Thymus (tissue), 11 donors: ENCODE data around the gene B4GALT6. TPM values are rescaled to one million over a fixed set of nuclear protein-coding genes. Genes with fewer than 3 reads are reported as not detected.

Source experiments
- DNase-seq, 9 donors: peaks; one replicate each; pipeline ENCODE4 v3.0.0-alpha.2; 2013; ENCODE audit warnings: low spot score in 9 of 9, low read depth in 6 of 9, missing footprints in 1 of 9
- H3K27ac ChIP-seq, 2 donors: one replicate each; pipeline ENCODE4 v1.5.1; 2013; ENCODE audit warnings: control low read depth in 1 of 2, low read depth in 1 of 2, low read length in 1 of 2, mild to moderate bottlenecking in 1 of 2, moderate library complexity in 1 of 2
- H3K27me3 ChIP-seq, 2 donors: one replicate each; pipeline ENCODE4 v1.5.1; 2013; ENCODE audit warnings: low read length in 1 of 2; ENCODE audit not compliant: control insufficient read depth in 2 of 2, insufficient read depth in 1 of 2
- H3K36me3 ChIP-seq, 2 donors: one replicate each; pipeline ENCODE4 v1.5.1; 2013; ENCODE audit warnings: low read length in 1 of 2, mild to moderate bottlenecking in 1 of 2, moderate library complexity in 1 of 2; ENCODE audit not compliant: control insufficient read depth in 2 of 2, insufficient read depth in 2 of 2
- H3K4me1 ChIP-seq, 2 donors: one replicate each; pipeline ENCODE4 v1.5.1; 2013; ENCODE audit warnings: low read length in 2 of 2; ENCODE audit not compliant: control insufficient read depth in 2 of 2, insufficient read depth in 2 of 2
- H3K4me3 ChIP-seq, 2 donors: one replicate each; pipeline ENCODE4 v1.5.1; 2013; ENCODE audit warnings: low read length in 2 of 2, control low read depth in 1 of 2, mild to moderate bottlenecking in 1 of 2
- H3K9me3 ChIP-seq, 2 donors: one replicate each; pipeline ENCODE4 v1.5.1; 2013; ENCODE audit warnings: low read length in 1 of 2, mild to moderate bottlenecking in 1 of 2; ENCODE audit not compliant: control insufficient read depth in 2 of 2, insufficient read depth in 1 of 2
- WGBS: extraction: QIAGEN DNeasy Blood & Tissue Kit; methylation state at CpG from one replicate; pipeline ENCODE4 v1.1.7; 2013; 5-methylcytosine and 5-hydroxymethylcytosine counted together
- polyA plus RNA-seq: library from polyadenylated mRNA; stranded (reverse); fragments of 200-250 nt; gene quantifications from one replicate; pipeline ENCODE4 v1.2.3, GENCODE V29; 2013
- total RNA-seq: library from RNA; stranded (reverse); fragments of 120-200 nt; gene quantifications from one replicate; pipeline ENCODE4 v1.2.4, GENCODE V29; 2013
- donor health status: healthy.

Gene B4GALT6
- total and polyA plus RNA-seq, 2 donors = 6.6 to 9.5 TPM

- no peak for DNase-seq
- Histone ChIP-seq H3K4me1 (peaks cover 0 to 3% of the 10 kb centered on the region in 2 donors), H3K27ac (no peak overlapping the region), H3K36me3 (no peaks in the 10 kb centered on the region), H3K4me3 (no peak overlapping the region), H3K9me3 (no peaks in the 10 kb centered on the region), H3K27me3 (no peaks in the 10 kb centered on the region)
- 100% methylated on average over 1 of the region's 1 CpG for WGBS
Observed at GRCh38 chr18:31671951-31672350, 12.4 kb downstream of the B4GALT6 start.

GRCh38 chr18:31669541-31669940 lies 14.8 kb downstream of the B4GALT6 start:
- Histone ChIP-seq H3K4me1 (peaks cover 0 to 3% of the 10 kb centered on the region in 2 donors), H3K4me3 (no peak overlapping the region), H3K27me3 (no peaks in the 10 kb centered on the region), H3K36me3 (no peaks in the 10 kb centered on the region), H3K27ac (no peak overlapping the region), H3K9me3 (no peaks in the 10 kb centered on the region)
- DNase-seq = no peak
- 94% methylated on average over 2 of the region's 2 CpGs for WGBS

- Histone ChIP-seq H3K27me3 (no peaks in the 10 kb centered on the region), H3K4me1 (no peaks in the 10 kb centered on the region), H3K27ac (no peak overlapping the region), H3K9me3 (no peaks in the 10 kb centered on the region), H3K36me3 (no peaks in the 10 kb centered on the region), H3K4me3 (no peak overlapping the region)
- WGBS = 71% methylated on average over 1 of the region's 1 CpG
- DNase-seq = no peak
Observed at GRCh38 chr18:31667185-31667584, 17.2 kb downstream of the B4GALT6 start.

- Histone ChIP-seq H3K27me3 (no peaks in the 10 kb centered on the region), H3K27ac (no peak overlapping the region), H3K4me1 (no peaks in the 10 kb centered on the region), H3K4me3 (no peak overlapping the region), H3K9me3 (no peaks in the 10 kb centered on the region), H3K36me3 (no peaks in the 10 kb centered on the region)
- WGBS = 90% methylated on average over 5 of the region's 5 CpGs
- DNase-seq = no peak
Observed at GRCh38 chr18:31666055-31666454, 18.3 kb downstream of the B4GALT6 start.

GRCh38 chr18:31664101-31664500 lies 20.3 kb downstream of the B4GALT6 start:
- 98% methylated on average over 1 of the region's 1 CpG for WGBS
- H3K27ac ChIP-seq = no peak overlapping the region

GRCh38 chr18:31661965-31662364 lies 22.4 kb downstream of the B4GALT6 start:
- DNase-seq = no peak
- Histone ChIP-seq H3K27me3 (no peaks in the 10 kb centered on the region), H3K4me1 (peaks cover 0 to 5% of the 10 kb centered on the region in 2 donors), H3K27ac (no peak overlapping the region), H3K4me3 (no peak overlapping the region), H3K36me3 (no peaks in the 10 kb centered on the region), H3K9me3 (no peaks in the 10 kb centered on the region)
- WGBS = 75% methylated on average over 3 of the region's 3 CpGs

More at GRCh38 chr18:31664101-31664500, 20.3 kb downstream of the B4GALT6 start:
- H3K36me3 ChIP-seq = no peaks in the 10 kb centered on the region
- H3K4me3 ChIP-seq = no peak overlapping the region
- no peaks in the 10 kb centered on the region for H3K9me3 ChIP-seq
- no peaks in the 10 kb centered on the region for H3K27me3 ChIP-seq
- no peak for DNase-seq
- H3K4me1 ChIP-seq = peaks cover 0 to 5% of the 10 kb centered on the region in 2 donors

- DNase-seq = no peak
Observed at GRCh38 chr18:31660763-31661162, 23.6 kb downstream of the B4GALT6 start.

GRCh38 chr18:31659576-31660177 lies 24.7 kb downstream of the B4GALT6 start:
- Histone ChIP-seq H3K4me3 (no peak overlapping the region), H3K9me3 (no peaks in the 10 kb centered on the region), H3K27me3 (no peaks in the 10 kb centered on the region), H3K27ac (peak overlapping the region in 1 of 2 donors; percentile 68), H3K36me3 (no peaks in the 10 kb centered on the region), H3K4me1 (peaks cover 0 to 5% of the 10 kb centered on the region in 2 donors)
- WGBS = 100% methylated on average over 1 of the region's 1 CpG
- no peak for DNase-seq

More at GRCh38 chr18:31660763-31661162, 23.6 kb downstream of the B4GALT6 start:
- H3K27ac ChIP-seq = no peak overlapping the region
- no peaks in the 10 kb centered on the region for H3K36me3 ChIP-seq
- H3K9me3 ChIP-seq = no peaks in the 10 kb centered on the region
- H3K4me1 ChIP-seq = peaks cover 0 to 5% of the 10 kb centered on the region in 2 donors
- 97% methylated on average over 4 of the region's 4 CpGs for WGBS
- H3K27me3 ChIP-seq = no peaks in the 10 kb centered on the region
- H3K4me3 ChIP-seq = no peak overlapping the region

GRCh38 chr18:31658670-31659575 lies 25.5 kb downstream of the B4GALT6 start:
- H3K9me3 ChIP-seq = no peaks in the 10 kb centered on the region
- H3K27ac ChIP-seq = peak overlapping the region in 1 of 2 donors; percentile 68
- H3K4me3 ChIP-seq = no peak overlapping the region
- 62% methylated on average over 10 of the region's 10 CpGs for WGBS
- H3K36me3 ChIP-seq = no peaks in the 10 kb centered on the region
- peak in 1 of 9 donors; percentile 39 for DNase-seq
- H3K4me1 ChIP-seq = peaks cover 0 to 5% of the 10 kb centered on the region in 2 donors
- no peaks in the 10 kb centered on the region for H3K27me3 ChIP-seq
